CD4-positive, alpha-beta T cell treated with Interleukin-4 for 1 hour (primary cell): ENCODE results near the gene SGIP1.
"Not testable (repeated sequence)": the region's sequence is repeated elsewhere in the genome, so short reads cannot be mapped to it uniquely, and the experiment has no call there.

ENCODE experiments used
- DNase-seq, 2 donors: peaks; one replicate each; pipeline ENCODE4 v3.0.0-alpha.2; 2020 to 2022

The SGIP1 gene

DNA sequence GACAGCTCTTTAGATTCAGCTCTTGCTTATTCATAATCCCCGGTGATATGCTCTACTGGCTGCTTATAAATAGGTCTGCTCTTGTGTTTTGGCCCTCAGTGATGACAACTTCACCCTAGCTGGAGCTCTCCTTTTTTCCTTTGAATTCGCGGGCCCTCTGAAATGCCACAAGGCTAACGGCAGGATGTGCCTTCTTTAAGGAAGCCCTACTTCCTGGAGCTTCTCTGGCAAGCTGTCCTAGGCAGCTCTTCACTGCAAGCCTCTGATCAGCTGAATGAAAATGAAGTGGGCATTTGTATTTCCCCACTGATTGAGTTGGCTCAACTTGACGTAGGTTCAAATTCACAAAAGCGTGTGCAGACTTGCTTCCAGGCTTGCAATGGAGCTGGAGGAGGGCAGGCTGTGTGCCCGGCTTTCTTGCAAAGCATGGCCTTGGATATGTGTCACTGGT lies 22.2 kb downstream of the SGIP1 start:
- DNase-seq, result no peak

DNA sequence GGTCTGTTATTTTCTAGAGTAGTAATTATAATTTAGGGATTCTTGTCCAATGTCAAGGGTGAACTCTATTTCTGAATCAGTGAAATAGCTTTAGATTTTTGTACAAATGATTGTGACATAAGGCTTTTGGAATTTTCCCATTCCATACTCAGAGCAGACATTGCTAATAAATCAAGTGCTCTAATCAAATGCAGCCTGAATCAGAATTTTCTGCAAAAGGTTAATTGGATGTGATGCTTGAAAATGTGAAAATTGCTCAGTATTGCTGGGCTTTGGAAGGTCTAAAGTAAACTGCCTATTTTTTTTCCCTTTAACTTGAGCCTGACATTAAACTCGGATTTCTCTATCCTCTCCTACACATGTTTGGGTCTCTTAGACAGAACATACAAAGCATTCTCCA lies 23.2 kb downstream of the SGIP1 start:
- DNase-seq, result no peak

DNA sequence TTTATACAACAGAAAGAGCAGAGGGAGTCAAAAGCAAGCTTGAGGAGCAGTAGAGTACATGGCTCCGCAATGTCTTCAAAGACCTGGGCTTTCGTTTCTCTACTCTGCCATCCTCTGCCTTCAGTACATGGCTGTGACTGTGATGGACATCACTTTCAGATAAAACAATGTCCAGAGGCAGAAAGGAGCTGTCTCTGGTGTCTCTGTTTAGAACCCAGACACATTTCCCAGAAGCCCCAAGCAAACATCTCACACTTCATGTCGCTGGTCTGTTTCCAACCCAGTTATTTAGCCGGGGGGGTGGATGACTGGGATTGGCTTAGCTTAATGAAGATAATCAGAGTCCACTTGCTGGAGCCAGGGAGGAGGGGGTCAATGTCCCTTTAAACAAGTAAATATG lies 25.6 kb downstream of the SGIP1 start:
- no peak for DNase-seq

DNA sequence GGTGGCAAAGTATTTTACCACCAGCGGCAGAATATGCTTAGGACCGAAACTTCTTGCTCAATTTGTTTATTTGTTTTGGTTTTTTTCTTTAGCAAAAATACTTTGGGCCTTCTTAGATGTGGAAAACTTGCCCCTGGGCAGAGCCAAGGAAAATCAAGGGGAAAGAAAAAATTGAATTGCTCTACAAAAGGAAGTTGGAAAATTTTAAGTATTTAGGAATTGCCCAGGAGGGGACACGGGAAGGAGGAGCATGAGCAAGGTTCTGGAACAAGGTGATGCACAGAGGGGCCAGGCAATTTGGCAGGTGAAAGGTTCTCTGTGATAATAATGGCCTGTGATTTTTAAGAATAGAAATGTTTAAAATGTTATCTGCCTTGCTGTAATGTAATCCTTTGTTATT lies 28.6 kb downstream of the SGIP1 start:
- no peak for DNase-seq

DNA sequence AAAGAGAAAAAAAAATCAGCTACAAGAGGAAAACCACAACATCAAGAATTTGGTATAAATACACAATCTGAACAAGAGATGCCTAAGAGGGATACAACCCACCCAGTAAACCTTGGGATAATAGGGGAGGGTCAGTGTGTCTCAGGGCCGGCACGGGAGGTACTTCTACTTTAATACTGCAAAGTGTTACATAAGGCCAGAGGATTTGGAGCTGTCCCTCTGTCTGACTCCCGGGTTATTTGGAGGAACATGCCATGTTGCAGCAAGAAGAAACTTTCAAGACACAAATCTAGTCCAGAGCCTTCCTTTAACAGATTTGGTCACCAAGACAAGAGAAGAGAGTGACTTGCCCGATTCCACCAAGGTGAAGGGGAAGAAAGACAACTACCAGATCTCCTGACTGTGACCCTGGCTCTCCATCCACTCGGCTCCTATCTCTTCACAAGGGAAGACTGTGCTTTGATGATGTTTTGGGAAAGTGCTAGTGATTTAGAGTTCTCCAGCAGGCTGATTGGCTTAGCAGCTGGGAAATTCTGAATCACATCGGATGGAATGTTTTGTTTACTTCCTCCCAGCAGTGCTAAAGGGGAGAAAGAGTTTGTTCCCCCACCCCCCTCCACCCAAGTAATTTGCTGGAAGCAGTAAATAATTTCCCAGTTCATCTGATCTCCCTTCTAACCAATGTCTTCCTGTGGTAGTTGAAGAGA lies 29.3 kb downstream of the SGIP1 start:
- DNase-seq, result no peak

DNA sequence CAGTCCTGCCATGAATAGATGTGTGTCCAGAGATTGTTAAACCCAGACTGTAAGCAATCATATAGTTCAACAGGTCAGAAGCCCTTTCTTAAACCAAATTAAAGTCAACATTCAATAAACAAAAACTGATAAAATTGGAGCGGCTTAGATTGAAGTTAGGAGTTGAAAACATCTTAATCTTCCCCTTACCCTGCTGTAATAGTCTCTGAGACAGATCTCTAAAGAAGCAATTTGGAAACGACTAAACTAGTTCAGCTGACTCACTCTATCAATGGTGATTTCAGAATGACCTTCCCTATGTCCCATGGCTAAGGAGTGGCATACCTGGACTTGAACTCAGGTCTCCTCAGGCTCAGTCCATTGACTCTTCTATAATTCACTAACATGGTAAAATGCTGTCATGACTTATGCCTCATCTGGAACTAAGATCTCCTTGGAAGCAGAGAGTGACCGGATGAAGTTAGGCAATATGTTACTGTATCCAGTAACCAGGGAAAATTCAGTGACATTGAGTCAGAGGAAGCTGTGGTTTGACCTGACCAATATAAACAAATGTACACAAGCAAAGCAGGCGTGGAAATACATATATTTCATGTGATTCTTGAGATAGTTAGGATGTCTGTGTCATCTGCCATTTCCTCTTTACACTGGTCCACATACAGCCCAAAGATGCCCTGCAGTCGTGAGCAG lies 30.1 kb downstream of the SGIP1 start:
- DNase-seq, result no peak

DNA sequence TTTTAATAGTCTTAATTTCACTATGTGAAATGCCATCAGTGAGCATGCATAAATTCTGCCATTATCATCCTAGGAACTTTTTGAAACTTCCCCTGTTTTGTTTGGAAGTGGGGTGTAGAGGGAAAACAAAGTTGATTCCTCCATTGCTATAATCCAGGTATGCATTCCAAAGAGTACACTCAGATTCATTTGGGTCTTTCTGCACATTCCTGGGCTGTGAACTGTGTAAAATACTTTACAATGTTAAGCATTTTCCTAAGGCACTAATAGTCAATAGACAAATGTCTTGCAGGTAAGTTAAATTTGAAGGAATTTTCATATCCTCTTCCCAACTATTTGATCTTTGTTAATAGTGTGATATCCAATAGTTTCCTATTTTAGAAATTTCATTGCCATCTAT lies 36.2 kb downstream of the SGIP1 start:
- DNase-seq, result no peak

DNA sequence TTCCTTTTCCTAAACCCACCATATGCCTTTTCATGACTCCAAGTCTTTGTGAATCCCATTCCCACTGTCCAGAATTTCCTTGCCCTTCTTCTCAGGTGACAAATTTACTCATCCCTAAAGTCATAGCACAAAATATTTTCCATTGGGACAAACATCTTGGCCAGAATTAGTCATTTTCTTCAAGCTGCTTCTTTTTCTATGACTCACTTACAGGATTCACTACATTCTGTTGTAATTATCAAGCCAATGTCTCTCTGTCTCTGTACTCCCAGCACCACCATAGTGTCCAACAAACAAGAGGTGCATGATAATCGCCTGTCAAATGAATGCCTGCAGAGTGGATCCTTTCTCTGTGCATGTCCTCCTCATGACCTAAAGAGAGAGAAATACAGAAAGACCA lies 37.8 kb downstream of the SGIP1 start:
- no peak for DNase-seq

DNA sequence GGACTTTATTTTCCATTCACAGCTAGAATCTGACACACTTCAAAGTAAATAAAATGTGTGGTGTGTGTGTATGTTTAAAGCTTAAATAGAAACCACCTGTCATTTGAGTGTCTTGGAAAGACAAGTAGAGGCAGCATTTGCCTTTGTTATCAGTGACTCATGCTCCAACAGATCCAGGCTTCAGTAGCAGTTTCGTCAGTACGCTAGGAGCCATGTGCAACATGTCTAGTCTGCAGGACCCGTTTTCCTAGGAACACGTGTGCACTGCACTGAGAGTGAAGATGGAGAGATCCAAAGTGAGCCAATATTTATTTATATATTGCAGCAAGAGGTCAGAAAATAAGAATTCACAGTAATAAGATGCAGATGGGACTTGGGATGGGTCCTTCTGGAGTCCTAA lies 41.8 kb downstream of the SGIP1 start:
- no peak for DNase-seq

DNA sequence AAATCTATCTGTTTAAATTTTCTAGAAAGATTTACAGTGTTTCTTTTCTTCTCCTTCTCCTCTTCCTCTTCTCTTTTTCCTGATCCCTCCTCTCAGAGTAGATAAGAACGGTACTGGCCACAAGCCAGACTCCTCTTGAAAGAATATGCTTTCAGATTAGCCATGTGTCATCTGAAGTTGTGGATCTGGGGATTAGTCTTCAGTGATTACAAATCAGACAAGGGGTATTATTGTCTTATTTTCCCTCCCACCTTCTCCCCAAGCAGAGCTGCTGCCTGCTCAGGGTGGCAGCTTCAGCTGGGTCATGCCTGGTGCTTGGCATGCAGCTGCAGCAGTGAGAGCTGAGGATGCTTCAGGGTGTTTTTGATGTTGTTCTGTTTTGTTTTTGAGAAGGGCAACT lies 42.7 kb downstream of the SGIP1 start:
- no peak for DNase-seq

DNA sequence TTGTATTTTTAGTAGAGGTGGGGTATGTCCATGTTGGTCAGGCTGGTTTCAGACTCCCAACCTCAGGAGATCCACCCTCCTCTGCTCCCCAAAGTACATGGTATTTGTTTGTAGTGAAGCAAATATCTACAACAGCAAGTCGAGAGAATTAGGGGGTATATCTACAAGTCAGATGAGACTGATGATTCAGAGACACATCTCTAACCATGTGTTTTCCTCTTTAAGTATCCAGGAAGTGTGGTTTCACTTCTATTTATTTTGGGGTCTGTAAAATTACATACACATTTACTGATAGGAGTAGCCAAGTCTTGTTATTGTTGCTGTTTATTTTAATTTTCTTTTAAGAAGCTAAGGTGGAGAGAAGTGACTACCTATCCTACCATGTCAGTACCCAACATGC lies 44.9 kb downstream of the SGIP1 start:
- DNase-seq, result no peak

DNA sequence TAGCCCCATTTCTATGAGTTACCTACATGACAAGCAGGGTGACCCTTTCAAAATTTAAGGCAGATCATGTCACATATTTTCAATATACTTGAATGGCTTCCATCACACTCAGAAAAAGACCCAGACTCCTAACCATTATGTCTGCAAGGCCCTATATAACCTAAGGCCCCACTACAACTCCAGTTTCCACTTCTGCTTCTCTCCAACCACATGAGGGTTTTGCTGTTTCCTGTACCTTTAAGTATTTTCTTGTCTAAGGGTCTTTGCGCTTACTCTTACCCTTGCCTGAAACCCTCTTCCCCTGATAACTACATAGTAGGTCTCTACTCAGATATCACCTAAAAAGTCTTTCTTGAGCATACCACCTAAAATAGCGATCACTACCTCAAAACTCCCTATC lies 46.1 kb downstream of the SGIP1 start:
- no peak for DNase-seq

DNA sequence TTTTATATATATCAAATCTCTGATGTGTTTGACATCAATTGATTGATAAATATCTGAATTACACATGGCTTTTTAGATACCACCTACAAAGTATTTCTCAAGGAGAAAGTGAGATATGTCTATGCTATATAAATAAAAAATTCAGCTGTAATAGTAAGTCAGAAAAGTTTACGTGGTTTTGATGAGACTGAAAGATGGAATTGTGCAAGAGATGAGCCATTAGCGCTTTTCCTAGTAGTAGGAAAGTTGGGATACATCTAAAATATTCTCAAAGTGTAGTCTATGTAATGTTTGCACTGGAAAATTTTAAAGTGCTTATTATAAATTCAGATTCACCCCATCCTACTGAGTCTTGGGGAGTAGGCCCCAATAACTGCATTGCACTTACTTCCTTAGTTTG lies 49.1 kb downstream of the SGIP1 start:
- DNase-seq, result no peak

DNA sequence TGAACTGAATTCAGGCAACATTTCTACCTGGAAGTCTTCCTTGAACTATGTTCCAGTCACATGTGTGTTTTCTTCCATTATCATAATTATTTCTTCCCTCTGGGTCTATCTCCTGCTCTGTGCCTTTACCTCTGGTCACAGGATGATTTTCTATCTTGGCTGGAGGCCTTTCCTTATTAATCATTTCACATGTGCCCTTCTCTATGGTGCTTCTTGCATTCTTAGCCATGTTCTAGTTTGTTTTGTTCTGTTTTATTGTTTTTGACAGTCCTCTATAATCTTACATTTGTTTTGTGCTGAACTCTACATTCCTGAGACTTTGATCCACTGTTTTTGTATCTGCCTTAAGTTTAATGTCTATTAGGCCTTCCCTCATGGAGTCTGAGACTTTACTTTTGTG lies 51.0 kb downstream of the SGIP1 start:
- no peak for DNase-seq

DNA sequence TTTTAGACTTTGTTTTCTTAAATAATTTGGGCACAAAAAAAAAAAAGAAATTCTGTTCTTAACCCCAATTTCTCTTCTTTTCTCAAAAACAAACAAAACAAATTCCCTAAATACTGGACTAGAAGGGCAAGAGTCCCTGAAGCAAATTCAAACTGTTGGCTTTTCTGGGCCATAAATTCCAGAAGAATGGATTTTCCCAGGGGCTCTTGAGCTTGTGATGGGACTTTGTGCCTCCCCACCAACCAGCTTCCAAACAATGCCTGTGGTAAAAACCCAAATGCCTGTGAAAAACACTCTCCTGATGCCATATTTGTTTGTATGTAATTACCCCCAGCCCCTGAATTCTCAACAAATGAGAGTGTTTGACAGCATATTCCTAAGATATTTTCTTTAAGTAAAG lies 55.4 kb downstream of the SGIP1 start:
- DNase-seq, result no peak

DNA sequence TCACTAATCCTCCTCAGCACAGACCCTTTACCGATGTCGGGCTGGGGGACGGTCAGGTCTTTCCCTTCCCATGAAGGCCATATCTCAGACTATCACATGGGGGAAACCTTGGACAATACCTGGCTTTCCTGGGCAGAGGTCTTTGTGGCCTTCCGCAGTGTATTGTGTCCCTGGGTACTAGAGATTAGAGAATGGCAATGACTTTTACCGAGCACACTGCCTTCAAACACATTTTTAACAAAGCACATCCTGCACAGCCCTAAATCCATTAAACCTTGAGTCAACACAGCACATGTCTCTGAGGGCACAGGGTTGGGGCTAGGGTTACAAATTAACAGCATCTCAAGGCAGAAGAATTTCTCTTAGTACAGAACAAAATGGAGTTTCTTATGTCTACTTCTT lies 58.2 kb downstream of the SGIP1 start:
- not testable (repeated sequence) for DNase-seq

DNA sequence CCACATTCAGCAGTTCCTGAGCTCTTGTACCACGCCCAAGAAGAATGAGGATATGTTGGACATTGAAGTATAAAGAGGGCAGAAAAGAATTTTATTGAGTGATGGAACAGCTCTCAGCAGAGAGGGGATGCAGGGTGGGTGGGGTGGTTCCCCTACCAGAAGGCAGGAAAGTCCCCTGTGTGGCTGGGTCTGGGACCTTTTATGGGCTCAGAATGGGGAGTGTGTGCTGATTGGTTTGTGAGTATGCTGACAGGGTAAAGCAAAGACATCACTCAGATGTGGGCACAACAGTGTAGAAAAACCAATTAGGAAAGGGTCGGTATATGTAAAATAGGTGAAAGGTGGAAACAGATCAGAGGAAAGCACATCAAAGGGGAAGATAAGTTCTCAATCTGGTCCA lies 62.2 kb downstream of the SGIP1 start:
- no peak for DNase-seq

DNA sequence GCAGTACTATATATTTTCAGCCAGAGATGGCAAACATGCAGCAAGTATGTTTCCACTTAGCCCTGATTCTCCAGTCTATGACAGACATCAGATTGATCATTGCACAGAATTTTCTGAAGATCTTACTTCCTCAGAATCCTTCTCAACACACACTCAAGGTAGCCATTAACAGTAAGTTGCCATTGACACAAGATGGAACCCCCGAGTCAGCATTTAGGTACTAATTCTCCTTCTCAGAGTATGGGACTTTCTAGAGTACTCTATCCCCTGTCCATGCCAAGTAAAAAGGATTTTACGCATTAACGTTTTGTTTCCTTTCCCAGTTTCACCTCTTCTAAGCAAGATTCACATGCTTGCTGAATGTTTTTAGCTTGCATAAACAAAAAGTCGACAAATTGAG lies 63.5 kb downstream of the SGIP1 start:
- no peak for DNase-seq

DNA sequence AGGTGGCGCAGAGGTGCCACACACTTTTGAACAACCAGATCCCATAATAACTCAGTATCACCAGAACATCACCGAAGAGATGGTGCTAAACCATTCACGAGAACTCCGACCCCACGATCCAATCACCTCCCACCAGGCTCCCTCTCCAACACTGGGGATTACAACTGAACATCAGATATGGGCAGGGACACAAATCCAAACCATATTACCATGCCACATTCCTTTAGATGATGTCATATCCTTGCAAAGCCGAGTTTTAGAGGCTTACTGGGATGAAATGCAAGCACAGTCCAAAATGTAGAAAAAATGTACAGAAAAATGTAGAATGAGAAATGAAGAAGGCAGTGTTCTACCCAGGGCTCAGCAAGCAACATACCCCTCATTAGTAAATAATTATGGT lies 64.7 kb downstream of the SGIP1 start:
- no peak for DNase-seq

DNA sequence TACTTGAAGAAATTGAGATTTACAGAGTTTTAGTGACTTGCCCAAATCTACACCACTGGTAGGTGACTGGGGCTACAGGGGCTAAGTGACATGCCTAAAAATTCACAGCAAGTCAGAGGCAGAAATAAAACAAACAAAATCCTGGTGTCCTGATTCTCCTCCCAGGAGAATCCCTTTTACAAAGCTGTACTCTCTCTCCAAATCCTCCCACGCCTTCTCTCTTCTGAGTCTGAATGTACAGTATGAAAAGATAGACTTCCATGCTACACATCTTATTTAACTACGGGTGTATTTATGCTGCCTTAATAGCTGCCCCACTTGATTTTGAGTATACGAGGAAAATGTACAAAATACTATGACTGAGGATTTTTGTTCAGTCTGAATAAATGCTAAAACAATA lies 65.4 kb downstream of the SGIP1 start:
- no peak for DNase-seq

DNA sequence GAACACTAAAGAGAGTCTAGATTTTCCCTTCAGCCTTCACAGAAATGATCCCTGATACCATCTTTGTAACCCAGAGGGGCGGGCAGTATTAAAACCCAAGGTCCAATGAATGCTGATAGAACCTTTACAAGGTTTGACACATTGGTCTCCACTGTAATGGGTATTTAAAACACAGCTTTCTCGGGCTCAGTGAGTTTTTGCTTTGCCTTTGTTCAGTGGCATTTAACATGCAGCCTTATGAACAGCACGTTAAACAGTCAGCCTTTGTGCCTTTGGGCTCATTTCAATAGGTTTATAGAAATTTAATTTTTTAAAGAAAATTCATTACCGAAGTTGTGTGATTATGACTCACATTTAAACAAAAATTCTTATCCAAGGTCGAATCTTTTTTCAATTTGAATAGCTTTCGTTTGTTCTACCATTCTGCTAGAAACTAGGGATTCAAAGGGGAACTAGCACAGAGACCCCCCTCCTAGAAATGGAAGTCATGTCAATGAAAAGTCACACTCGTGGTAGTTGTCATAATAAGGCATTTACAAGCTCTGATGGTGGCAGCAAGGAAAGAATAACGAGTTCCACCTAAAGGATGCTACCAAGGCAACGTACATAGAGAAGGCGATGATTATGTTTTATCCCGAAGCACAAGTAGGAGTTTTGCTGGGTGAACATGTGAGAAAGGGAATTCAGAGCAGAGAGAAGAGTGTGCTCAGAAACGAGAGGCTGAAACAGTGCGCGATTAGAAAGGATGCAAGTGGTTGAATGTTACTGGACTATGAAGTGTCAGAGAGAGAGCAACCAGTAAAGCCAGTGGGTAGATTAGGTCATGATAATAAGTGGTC lies 66.2 kb downstream of the SGIP1 start:
- no peak for DNase-seq

DNA sequence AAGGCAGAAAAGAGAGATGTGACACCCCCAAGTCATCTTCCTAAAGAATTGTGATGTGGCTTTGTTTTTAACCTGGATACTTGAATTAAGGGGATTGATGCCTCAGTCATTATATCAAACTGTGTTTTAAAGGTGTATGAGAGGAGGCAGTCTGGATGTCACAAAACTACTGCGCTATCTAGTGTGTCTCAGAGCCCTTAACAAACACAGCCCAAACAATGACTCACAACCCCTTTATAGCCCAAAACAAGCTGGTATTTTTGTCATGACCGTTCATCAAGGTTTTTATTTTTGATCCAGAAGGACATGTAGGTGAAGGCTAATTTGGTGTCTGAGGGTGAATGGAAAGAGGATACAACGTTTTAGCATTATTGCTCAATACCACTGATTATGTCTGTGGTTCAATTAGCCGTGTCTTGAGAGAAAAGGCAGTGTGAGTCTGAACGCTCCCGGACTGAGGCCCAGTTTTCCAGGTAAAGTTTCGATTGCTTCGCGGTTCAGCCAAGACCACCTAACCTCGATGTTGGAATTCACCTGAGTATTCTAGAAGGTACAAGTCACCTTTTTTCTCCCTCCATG lies 71.6 kb downstream of the SGIP1 start:
- no peak for DNase-seq

DNA sequence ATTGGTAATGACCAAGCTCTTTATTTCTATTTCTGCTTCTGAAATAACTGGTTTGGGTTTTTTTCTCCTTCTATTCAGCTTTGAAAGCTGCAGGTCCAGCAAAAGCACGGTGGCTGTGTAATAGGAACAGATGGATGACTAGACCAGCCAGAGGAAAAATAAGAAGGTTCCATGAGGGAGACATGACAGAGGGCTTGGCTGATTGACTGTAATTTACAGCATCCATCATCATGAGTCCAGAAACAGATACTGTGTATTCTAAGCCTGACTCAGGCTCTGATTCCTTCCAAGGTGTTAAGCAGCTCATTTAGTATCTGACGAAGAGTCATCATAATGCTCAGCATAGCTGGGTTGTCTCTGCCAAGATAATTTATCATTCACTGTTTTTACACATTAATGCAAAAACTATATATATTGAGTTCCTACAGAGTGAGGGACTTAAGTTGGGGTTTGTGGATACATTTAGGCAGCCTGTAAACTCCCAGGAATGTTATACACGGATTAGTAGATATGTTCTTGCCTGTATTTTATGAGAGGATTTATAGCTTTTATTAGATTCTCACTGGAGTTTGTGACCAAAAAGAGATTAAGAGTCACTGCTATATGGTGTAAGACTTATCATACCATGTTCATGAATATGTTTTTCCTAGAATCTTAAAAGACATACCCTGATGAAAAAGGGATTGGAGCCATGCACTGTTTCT lies 72.6 kb downstream of the SGIP1 start:
- no peak for DNase-seq
